Measurements from ENCODE around the gene MPEG1.

The MPEG1 gene

GRCh38 chr11:59223611-59224010 lies 10.9 kb upstream of the MPEG1 start:
- TF ChIP-seq YY1 (IDR thresholded peaks at IDR 0.05; ENCODE audit: low read depth), result no peak

GRCh38 chr11:59223177-59223576 lies 10.4 kb upstream of the MPEG1 start:
- TF ChIP-seq, protein P1, sequence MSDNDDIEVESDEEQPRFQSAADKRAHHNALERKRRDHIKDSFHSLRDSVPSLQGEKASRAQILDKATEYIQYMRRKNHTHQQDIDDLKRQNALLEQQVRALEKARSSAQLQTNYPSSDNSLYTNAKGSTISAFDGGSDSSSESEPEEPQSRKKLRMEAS (IDR thresholded peaks at IDR 0.05), result no peak
- TF ChIP-seq TCF12 (IDR thresholded peaks at IDR 0.05; ENCODE audit: low read depth) (no peak), RAD21 (IDR thresholded peaks at IDR 0.05; ENCODE audit: low read depth) (no peak), TEAD4 (IDR thresholded peaks at IDR 0.05) (no peak), YY1 (IDR thresholded peaks at IDR 0.05; ENCODE audit: low read depth) (no peak), EP300 (IDR thresholded peaks at IDR 0.05; ENCODE audit: borderline replicate concordance) (no peak), FOXM1 (IDR thresholded peaks at IDR 0.05; ENCODE audit: borderline replicate concordance, low read depth) (no peak), NFIC (IDR thresholded peaks at IDR 0.05) (no peak), USF1 (IDR thresholded peaks at IDR 0.05) (no peak), ZBTB7A (IDR thresholded peaks at IDR 0.05; ENCODE audit: low read depth) (no peak), REST (IDR thresholded peaks at IDR 0.05; ENCODE audit: low read depth) (no peak), CREB1 (IDR thresholded peaks at IDR 0.05; ENCODE audit: low read depth) (no peak), TAF1 (IDR thresholded peaks at IDR 0.05; ENCODE audit: low read depth) (no peak), CEBPB (IDR thresholded peaks at IDR 0.05) (no peak), EGR1 (IDR thresholded peaks at IDR 0.05) (no peak)

DNA sequence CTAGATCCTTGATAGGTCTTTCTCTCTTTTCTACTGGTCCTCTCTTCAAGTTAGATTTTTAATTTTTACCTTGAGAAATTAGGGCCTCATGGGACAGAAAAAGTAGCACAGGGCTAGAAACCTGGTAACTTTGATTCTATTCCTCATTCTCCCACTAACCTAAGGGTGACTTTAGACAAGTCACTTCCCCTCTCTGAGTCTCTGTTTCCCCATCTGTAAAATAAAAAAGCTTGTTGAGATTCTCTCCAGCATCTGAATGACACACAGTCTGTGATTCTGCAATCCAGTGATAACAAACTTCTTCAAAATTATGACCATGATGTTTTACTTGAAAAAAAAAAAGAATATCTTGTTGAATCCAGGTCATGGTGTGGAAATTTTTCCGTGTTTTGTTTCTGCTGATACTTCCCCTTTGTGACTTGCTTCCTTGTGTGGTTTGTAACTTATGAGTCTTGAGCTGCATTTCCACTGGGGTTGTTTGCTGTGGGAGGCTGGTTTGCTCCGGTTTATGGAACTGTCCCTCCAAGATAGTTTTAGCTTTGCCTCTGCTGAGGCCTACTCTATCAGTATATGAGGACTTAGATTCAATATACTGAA lies 9.8 kb upstream of the MPEG1 start:
- TF ChIP-seq USF1 (IDR thresholded peaks at IDR 0.05) (no peak), TCF12 (IDR thresholded peaks at IDR 0.05; ENCODE audit: low read depth) (no peak), EP300 (IDR thresholded peaks at IDR 0.05; ENCODE audit: borderline replicate concordance) (no peak), TAF1 (IDR thresholded peaks at IDR 0.05; ENCODE audit: low read depth) (no peak), RAD21 (IDR thresholded peaks at IDR 0.05; ENCODE audit: low read depth) (no peak), CREB1 (IDR thresholded peaks at IDR 0.05; ENCODE audit: low read depth) (no peak), FOXM1 (IDR thresholded peaks at IDR 0.05; ENCODE audit: borderline replicate concordance, low read depth) (no peak), REST (IDR thresholded peaks at IDR 0.05; ENCODE audit: low read depth) (no peak), CEBPB (IDR thresholded peaks at IDR 0.05) (no peak), EGR1 (IDR thresholded peaks at IDR 0.05) (no peak), NFIC (IDR thresholded peaks at IDR 0.05) (no peak), TEAD4 (IDR thresholded peaks at IDR 0.05) (no peak), ZBTB7A (IDR thresholded peaks at IDR 0.05; ENCODE audit: low read depth) (no peak), YY1 (IDR thresholded peaks at IDR 0.05; ENCODE audit: low read depth) (no peak)
- TF ChIP-seq, protein P1 (IDR thresholded peaks at IDR 0.05), result no peak

DNA sequence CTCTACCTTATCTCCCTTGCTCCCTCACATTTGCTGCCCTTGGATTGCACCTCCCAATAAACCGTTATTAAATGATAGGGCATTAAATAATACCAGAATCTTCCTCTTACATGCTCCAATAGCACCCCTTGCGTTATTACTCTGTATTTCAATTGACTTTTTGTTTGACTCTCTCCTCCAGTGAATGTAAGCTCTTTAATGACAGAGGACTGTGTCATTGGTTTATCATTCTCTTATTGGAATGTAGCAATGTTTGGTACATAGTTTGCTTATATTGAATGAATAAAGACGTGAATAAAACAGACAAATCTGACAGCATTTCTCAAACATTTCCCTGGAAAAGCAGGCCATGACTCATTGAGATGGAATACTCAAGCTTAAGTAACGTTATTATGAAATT lies 8.7 kb upstream of the MPEG1 start:
- TF ChIP-seq, protein P1 (IDR thresholded peaks at IDR 0.05), result no peak
- TF ChIP-seq FOXM1 (IDR thresholded peaks at IDR 0.05; ENCODE audit: borderline replicate concordance, low read depth), result no peak
- no peak for TF ChIP-seq TCF12 (IDR thresholded peaks at IDR 0.05; ENCODE audit: low read depth)
- no peak for TF ChIP-seq TEAD4 (IDR thresholded peaks at IDR 0.05)
- no peak for TF ChIP-seq CREB1 (IDR thresholded peaks at IDR 0.05; ENCODE audit: low read depth)
- no peak for TF ChIP-seq USF1 (IDR thresholded peaks at IDR 0.05)
- TF ChIP-seq YY1 (IDR thresholded peaks at IDR 0.05; ENCODE audit: low read depth), result no peak
- no peak for TF ChIP-seq EGR1 (IDR thresholded peaks at IDR 0.05)

DNA sequence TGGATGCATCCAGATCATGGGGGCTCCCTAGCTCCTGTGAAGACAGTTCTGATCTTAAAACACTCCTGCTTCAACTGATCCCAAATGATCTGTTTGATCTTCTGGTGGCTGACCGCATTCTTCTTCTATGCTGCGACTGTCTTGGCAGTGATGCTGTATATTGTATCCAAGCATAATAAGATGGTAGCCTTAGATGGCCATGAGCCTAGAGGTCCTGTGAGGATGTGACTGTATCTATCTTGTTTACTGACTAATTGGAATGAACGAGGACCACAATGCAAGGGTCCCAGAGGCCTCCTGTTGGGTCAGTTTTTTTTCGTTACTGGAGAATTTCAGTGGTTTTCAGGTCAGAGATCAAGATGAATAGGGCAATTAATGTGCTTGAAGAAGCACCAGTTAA lies 7.1 kb upstream of the MPEG1 start:
- TF ChIP-seq TCF12 (IDR thresholded peaks at IDR 0.05; ENCODE audit: low read depth) (no peak), RAD21 (IDR thresholded peaks at IDR 0.05; ENCODE audit: low read depth) (no peak), TAF1 (IDR thresholded peaks at IDR 0.05; ENCODE audit: low read depth) (no peak), EP300 (IDR thresholded peaks at IDR 0.05; ENCODE audit: borderline replicate concordance) (no peak), YY1 (IDR thresholded peaks at IDR 0.05; ENCODE audit: low read depth) (no peak), CEBPB (IDR thresholded peaks at IDR 0.05) (no peak), REST (IDR thresholded peaks at IDR 0.05; ENCODE audit: low read depth) (no peak), ZBTB7A (IDR thresholded peaks at IDR 0.05; ENCODE audit: low read depth) (no peak), TEAD4 (IDR thresholded peaks at IDR 0.05) (no peak), CREB1 (IDR thresholded peaks at IDR 0.05; ENCODE audit: low read depth) (no peak), FOXM1 (IDR thresholded peaks at IDR 0.05; ENCODE audit: borderline replicate concordance, low read depth) (no peak), USF1 (IDR thresholded peaks at IDR 0.05) (no peak), NFIC (IDR thresholded peaks at IDR 0.05) (no peak), EGR1 (IDR thresholded peaks at IDR 0.05) (no peak)
- TF ChIP-seq, protein P1 (IDR thresholded peaks at IDR 0.05), result no peak

Data from Ishikawa (cell line).